ENCODE measurements around the gene SELENOM.

Gene SELENOM
- total RNA-seq = 21.5 to 28.4 reads per million in 2 donors

- DNase-seq = peak; percentile 80 to 89 (median 82)
Observed at GRCh38 chr22:31107178-31107893, at the start of gene SELENOM. SELENOM (minus strand) TSS chr22:31107568; CDS start chr22:31107505, 63 bp downstream.

GRCh38 chr22:31155422-31155821 lies 48.1 kb upstream of the SELENOM start:
- DNase-seq = no peak

GRCh38 chr22:31154975-31155374 lies 47.6 kb upstream of the SELENOM start:
- no peak for DNase-seq

DNA sequence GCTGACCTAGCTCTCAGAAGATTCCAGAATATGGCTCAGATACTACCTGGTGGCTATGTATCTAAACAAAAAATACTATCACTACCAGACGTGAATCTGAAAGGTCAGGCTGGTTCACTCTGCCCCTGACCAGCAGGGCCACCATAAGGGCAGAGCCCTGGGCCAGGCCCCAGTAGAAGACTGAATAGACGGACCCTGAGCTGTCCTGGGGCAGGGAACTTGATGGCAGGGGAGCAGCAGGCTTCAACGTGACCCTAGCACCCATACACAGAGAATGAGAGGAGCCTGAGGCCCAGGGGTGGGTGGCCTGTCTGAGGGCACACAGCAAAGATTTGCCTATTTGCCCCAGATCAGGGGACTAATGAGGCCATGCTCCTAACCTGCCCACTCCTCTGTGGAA lies 46.0 kb upstream of the SELENOM start:
- no peak for DNase-seq

- no peak for DNase-seq
Observed at GRCh38 chr22:31151872-31152271, 44.5 kb upstream of the SELENOM start.

GRCh38 chr22:31150615-31151014 lies 43.2 kb upstream of the SELENOM start:
- DNase-seq = no peak

DNA sequence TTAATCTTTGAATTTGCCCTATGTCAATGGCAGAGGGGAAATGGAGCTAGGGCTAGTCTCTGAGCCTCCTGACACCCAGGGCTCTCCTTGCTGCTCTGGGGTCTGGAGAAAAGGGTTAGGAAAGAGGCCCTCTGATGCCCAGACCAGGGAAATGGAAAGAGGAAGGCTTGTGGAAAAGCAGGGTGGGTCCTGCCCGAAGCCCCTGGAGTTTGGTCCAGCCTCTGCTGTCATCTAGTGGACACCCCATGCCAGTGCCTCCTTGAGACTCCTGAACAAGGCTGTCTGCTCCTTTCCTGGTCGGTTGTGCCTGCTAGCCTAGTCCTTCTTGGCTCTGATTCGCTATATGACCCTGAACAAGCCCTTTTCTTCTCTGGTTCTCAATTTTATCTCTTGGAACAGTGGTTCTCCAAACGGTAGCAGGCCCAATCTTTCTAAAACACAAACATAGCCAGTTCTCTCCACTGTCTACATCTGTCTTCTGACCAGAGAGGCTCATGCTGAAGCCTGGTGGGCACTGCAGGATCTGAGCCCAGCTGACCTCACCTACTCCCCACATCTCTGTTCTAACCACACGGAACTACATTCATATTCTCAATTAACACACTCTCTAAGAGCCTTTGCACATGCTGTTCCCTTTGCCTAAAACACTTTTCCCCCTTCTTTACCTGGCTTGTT lies 41.7 kb upstream of the SELENOM start:
- DNase-seq = peak in 1 of 5 experiments; percentile 41

DNA sequence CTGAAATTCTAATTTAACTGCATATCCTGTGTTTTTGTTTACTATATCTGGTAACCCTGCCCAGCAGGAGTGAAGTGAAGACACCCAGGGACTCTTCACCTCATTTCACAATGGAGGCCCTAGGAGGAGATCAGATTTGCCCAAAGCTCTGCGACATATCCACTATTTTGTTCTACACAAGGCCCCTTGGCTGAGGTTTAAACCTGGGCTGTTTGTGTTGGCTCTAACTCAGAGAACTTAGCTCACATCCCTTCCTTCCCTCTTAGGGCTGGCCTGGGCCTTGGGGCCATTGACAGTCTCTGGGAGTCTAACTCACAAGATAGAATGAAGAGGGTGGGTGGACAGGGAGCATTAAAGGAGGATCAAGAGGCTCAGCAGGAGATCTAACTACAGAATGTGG lies 41.1 kb upstream of the SELENOM start:
- DNase-seq = no peak

DNA sequence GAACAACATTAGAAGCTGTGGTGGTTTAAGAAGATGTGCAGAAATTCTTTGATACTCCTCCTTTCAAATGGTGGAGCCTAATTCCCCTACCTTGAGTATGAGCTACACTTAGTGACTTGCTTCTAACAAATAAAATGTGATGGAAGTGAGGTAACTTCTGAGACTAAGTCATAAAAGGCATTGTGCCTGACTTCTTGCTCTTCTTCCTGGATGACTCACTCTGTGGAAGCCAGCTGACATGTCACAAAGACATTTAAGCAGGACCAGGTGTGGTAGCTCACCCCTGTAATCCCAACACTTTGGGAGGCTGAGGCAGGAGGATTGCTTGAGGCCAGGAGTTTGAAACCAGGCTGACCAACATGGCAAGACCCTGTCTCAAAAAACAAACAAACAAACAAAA lies 36.9 kb upstream of the SELENOM start:
- peak in 1 of 5 experiments; percentile 10 for DNase-seq

DNA sequence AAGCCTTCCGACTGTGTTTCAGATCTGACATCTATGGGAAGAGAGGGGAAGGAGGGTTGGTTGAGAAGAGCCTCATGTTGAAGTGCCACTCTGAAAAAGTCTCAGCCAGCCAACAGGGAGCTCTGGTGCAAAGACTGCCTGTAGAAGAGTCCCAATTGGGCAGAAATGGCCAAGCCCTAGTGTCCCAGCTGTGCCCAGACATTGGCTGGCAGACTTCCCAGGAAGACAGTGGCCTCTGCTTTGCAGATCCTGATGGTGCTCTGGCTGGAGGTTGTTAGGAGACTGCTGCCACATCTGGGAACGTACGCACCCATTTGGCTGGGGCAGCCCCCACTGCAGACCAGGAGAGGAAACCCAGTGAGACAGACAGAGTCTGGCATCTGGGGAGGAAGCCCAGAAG lies 36.2 kb upstream of the SELENOM start:
- DNase-seq = no peak

DNA sequence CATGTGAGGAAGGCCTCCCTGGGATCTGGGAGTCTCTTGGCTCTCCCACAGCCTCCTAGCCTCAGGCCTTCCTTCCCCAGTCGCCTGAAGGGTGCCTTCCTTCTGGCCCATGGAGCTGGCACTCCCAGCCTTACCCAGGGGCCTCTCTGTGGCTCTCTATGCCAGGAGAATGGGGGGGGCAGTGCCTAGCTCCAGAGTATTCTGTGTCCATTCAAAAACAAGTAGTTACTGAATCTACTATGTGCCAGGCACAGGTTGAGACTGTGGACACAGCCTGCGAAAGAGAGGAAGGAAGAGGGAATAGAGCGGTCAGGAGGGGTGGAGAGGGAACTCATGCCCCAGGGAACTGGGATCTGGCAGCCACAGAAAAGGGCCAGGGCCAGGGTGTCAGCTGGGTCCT lies 35.7 kb upstream of the SELENOM start:
- no peak for DNase-seq

DNA sequence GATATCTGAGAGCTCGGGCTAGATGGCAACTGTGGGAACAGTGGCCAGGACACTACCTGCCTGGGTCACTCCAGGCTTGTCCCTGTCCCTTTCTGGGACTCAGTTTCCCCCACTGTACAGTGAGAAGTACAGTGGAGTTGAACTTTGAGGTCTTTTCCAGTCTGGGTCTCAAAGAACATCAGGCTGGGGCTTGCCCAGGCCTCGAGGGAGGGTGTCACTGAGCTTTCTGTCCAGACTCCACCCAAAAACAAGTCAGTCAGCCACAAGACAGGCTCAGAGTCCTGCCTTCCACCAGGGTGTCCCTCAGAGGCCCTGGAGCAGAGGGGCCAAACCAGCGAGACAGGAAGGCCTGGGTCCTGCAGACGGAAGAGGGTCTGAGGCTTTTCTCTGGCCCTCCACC lies 34.9 kb upstream of the SELENOM start:
- DNase-seq = no peak

GRCh38 chr22:31141551-31141950 lies 34.2 kb upstream of the SELENOM start:
- DNase-seq = no peak

GRCh38 chr22:31140746-31141145 lies 33.4 kb upstream of the SELENOM start:
- DNase-seq = no peak

DNA sequence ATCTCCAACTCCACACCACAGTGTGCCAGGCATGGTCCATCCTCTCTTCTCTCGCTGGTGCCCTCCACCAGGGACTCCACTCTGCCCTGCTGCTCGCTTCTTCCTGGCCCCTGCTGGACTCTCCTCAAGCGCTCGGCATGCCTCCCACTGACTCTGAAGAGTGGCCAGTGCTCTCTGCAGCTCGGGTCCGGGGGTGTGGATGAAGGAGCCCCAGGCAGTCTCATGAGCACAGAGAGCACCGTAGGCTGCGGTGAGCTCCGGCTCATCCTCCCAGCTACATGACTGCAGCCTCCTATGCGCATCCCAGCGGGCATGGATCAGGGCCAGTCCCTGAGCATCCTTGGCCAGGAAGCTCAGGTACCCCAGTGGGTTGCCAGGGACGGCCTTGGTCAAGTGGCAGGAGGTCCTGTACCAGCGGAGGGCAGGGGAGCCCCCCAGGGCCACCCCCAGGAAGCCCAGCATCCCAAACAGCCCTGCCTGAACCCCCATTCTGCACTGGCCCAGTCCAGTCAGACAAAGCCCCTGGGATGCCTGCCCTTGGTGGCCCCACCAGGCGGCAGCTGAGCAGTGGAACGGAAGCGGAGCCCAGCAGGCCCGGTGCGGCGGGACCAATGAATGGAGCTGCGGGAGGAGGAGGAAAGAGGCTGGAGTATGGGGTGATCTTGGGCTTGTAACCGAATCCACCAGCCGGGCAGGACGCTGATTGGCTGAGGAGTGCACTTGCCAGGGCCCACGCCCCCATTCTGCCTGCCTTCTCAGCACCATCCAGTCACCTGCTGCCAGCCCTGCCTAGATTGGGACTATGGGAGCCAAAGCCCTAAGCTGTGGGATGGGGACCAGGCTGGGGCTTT lies 32.7 kb upstream of the SELENOM start, which contains the start of gene PLA2G3:
PLA2G3 (minus strand) TSS at position 643 of the 851 bp plus-strand sequence; CDS start at position 489, 154 bp downstream.
- no peak for DNase-seq

- DNase-seq = no peak
Observed at GRCh38 chr22:31139066-31139465, 31.7 kb upstream of the SELENOM start.

- DNase-seq = no peak
Observed at GRCh38 chr22:31138126-31138525, 30.8 kb upstream of the SELENOM start.

DNA sequence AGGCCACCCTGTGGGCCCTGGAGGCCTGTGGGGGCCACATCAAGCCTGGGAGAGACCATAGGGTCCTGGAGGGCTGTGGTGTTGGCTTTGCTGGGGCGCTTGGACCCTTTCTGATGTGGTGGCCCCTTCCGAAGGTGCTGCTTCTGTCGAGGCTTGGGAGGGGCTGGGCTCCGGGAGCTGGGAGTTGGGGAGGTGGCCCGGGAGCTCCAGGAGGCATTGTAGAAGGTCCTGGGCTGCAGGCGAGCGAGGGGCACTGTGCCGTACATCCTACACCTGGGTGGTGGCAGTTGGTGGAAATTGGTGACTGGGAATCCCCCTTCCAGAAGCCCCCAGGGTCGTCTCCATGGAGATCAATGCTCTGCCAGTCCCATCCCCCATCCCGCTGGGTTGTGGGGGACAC lies 30.4 kb upstream of the SELENOM start:
- DNase-seq = no peak

DNA sequence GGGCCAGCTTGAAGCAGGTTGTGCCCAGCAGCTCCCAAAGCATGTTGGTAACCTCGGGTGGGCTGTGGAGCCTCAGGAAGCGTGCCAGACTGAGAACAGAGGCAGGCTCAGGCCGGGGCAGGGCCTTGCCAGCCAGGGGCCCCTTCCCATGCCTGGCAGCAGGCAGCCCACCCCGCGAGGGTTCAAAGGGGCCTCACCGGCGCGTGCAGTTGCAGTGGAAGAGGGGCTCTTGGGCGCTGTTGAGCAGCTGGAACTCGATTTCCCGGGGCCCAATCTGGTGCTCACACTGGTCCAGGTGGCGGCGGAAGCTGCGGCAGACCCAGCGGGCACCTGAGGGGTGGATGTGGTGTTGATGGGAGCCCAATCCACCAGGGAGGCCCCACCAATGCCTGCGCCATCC lies 29.3 kb upstream of the SELENOM start:
- DNase-seq = no peak

- DNase-seq = no peak
Observed at GRCh38 chr22:31136155-31136554, 28.8 kb upstream of the SELENOM start.

- DNase-seq = no peak
Observed at GRCh38 chr22:31135706-31136105, 28.3 kb upstream of the SELENOM start.

GRCh38 chr22:31134688-31135087 lies 27.3 kb upstream of the SELENOM start:
- DNase-seq = no peak

- DNase-seq = no peak
Observed at GRCh38 chr22:31133911-31134310, 26.5 kb upstream of the SELENOM start.
